Measurements from ENCODE around the gene AFAP1L2.

Gene AFAP1L2

GRCh38 chr10:114404171-114405010 is at the start of gene AFAP1L2:
Gene AFAP1L2, minus strand, starts transcription at chr10:114404502. Its CDS starts 47 bp downstream, at chr10:114404455.
- no peak for DNase-seq

- no peak for DNase-seq
Observed at GRCh38 chr10:114453576-114453975, 49.3 kb upstream of the AFAP1L2 start.

GRCh38 chr10:114448897-114449296 is 44.6 kb upstream of the AFAP1L2 start:
- no peak for DNase-seq

GRCh38 chr10:114445332-114445731 is 41.0 kb upstream of the AFAP1L2 start:
- no peak for DNase-seq

- DNase-seq = no peak
Observed at GRCh38 chr10:114444819-114445218, 40.5 kb upstream of the AFAP1L2 start.

- no peak for DNase-seq
Observed at GRCh38 chr10:114442091-114442630, 37.9 kb upstream of the AFAP1L2 start.

- no peak for DNase-seq
Observed at GRCh38 chr10:114441107-114441506, 36.8 kb upstream of the AFAP1L2 start.

- peak; percentile 3 for DNase-seq
Observed at GRCh38 chr10:114437473-114438292, 33.4 kb upstream of the AFAP1L2 start.

- no peak for DNase-seq
Observed at GRCh38 chr10:114436941-114437340, 32.6 kb upstream of the AFAP1L2 start.

- no peak for DNase-seq
Observed at GRCh38 chr10:114432566-114433093, 28.3 kb upstream of the AFAP1L2 start.

- DNase-seq = no peak
Observed at GRCh38 chr10:114431414-114432135, 27.3 kb upstream of the AFAP1L2 start.

- DNase-seq = no peak
Observed at GRCh38 chr10:114430688-114431413, 26.5 kb upstream of the AFAP1L2 start.

- DNase-seq = no peak
Observed at GRCh38 chr10:114429581-114430335, 25.5 kb upstream of the AFAP1L2 start.

- DNase-seq = no peak
Observed at GRCh38 chr10:114427124-114427852, 23.0 kb upstream of the AFAP1L2 start.

GRCh38 chr10:114426476-114426875 is 22.2 kb upstream of the AFAP1L2 start:
- DNase-seq = no peak

GRCh38 chr10:114420811-114421485 is 16.6 kb upstream of the AFAP1L2 start:
- no peak for DNase-seq

- no peak for DNase-seq
Observed at GRCh38 chr10:114418109-114418508, 13.8 kb upstream of the AFAP1L2 start.

GRCh38 chr10:114412907-114413797 is 8.8 kb upstream of the AFAP1L2 start:
- DNase-seq = peak; percentile 0

- DNase-seq = no peak
Observed at GRCh38 chr10:114408968-114409444, 4.7 kb upstream of the AFAP1L2 start.
